Measurements from ENCODE around the gene NUP205.

Gene NUP205

DNA sequence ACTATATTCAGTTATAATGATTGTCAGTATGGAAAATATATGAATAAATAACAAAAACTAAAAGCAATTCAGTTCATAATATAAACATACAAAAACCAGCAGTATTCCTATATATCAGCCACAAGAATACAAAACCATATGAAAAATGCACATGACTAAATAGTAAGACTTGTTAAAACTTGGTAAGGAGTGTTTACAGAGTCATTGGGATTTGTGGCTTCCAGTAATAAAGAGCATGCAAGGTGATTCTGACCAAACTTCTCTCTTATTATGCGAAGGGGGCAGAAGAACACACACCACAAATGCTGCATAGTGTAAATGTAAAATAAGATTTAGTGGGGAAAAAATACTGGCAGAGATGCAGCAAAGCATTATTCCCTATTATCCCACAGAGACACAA, 39.0 kb upstream of the NUP205 start:
- Histone ChIP-seq H3K27ac (ENCODE audit: low read depth, low read length) (no peak overlapping the region), H3K9me3 (ENCODE audit: insufficient read depth, low read depth, low read length) (no peaks in the 10 kb centered on the region), H3K4me3 (ENCODE audit: low read length) (no peak overlapping the region), H3K36me3 (ENCODE audit: insufficient read depth, low read length) (no peaks in the 10 kb centered on the region), H3K9ac (ENCODE audit: low read depth, low read length) (no peak overlapping the region), H3K27me3 (ENCODE audit: insufficient read depth, low read length) (no peaks in the 10 kb centered on the region), H3K4me1 (ENCODE audit: insufficient read depth, low read length) (no peaks in the 10 kb centered on the region)
- WGBS = no CpG with 5 or more reads among the region's 1 CpG

- Histone ChIP-seq H3K9me3 (ENCODE audit: insufficient read depth, low read depth, low read length) (no peaks in the 10 kb centered on the region), H3K27ac (ENCODE audit: low read depth, low read length) (no peak overlapping the region), H3K9ac (ENCODE audit: low read depth, low read length) (no peak overlapping the region), H3K27me3 (ENCODE audit: insufficient read depth, low read length) (no peaks in the 10 kb centered on the region), H3K4me1 (ENCODE audit: insufficient read depth, low read length) (no peaks in the 10 kb centered on the region), H3K4me3 (ENCODE audit: low read length) (no peak overlapping the region), H3K36me3 (ENCODE audit: insufficient read depth, low read length) (no peaks in the 10 kb centered on the region)
Observed at GRCh38 chr7:135519233-135519688, 38.5 kb upstream of the NUP205 start.

GRCh38 chr7:135519871-135520270, 37.8 kb upstream of the NUP205 start:
- H3K4me1 ChIP-seq (ENCODE audit: insufficient read depth, low read length) = no peaks in the 10 kb centered on the region
- no peak overlapping the region for H3K4me3 ChIP-seq (ENCODE audit: low read length)
- no peaks in the 10 kb centered on the region for H3K9me3 ChIP-seq (ENCODE audit: insufficient read depth, low read depth, low read length)
- WGBS = 93% methylated on average over 3 of the region's 4 CpGs
- H3K9ac ChIP-seq (ENCODE audit: low read depth, low read length) = no peak overlapping the region
- no peak overlapping the region for H3K27ac ChIP-seq (ENCODE audit: low read depth, low read length)
- no peaks in the 10 kb centered on the region for H3K36me3 ChIP-seq (ENCODE audit: insufficient read depth, low read length)
- H3K27me3 ChIP-seq (ENCODE audit: insufficient read depth, low read length) = no peaks in the 10 kb centered on the region

DNA sequence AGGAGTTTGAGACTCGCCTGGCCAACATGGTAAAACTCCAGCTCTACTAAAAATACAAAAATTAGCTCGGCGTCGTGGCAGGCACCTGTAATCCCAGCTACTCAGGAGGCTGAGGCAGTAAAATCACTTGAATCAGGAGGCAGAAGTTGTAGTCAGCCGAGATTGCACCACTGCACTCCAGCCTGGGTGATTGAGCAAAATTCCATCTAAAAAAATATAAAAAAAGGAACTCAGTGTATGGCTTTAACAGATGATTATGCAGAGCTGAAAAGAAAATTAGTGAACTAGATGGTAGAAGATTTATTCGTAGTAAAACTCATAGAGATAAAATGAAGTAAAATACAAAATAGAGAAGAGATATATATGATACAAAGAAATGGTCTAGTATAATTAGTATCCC, 35.2 kb upstream of the NUP205 start:
- no peaks in the 10 kb centered on the region for H3K36me3 ChIP-seq (ENCODE audit: insufficient read depth, low read length)
- no peaks in the 10 kb centered on the region for H3K9me3 ChIP-seq (ENCODE audit: insufficient read depth, low read depth, low read length)
- WGBS = 87% methylated on average over 6 of the region's 6 CpGs
- no peak overlapping the region for H3K9ac ChIP-seq (ENCODE audit: low read depth, low read length)
- H3K4me3 ChIP-seq (ENCODE audit: low read length) = no peak overlapping the region
- H3K27me3 ChIP-seq (ENCODE audit: insufficient read depth, low read length) = no peaks in the 10 kb centered on the region
- H3K4me1 ChIP-seq (ENCODE audit: insufficient read depth, low read length) = no peaks in the 10 kb centered on the region
- H3K27ac ChIP-seq (ENCODE audit: low read depth, low read length) = no peak overlapping the region

GRCh38 chr7:135523146-135523545, 34.6 kb upstream of the NUP205 start:
- no peaks in the 10 kb centered on the region for H3K4me1 ChIP-seq (ENCODE audit: insufficient read depth, low read length)
- no peak overlapping the region for H3K27ac ChIP-seq (ENCODE audit: low read depth, low read length)
- H3K9me3 ChIP-seq (ENCODE audit: insufficient read depth, low read depth, low read length) = no peaks in the 10 kb centered on the region
- H3K36me3 ChIP-seq (ENCODE audit: insufficient read depth, low read length) = no peaks in the 10 kb centered on the region
- WGBS = 88% methylated on average over 1 of the region's 1 CpG
- no peak overlapping the region for H3K4me3 ChIP-seq (ENCODE audit: low read length)
- no peaks in the 10 kb centered on the region for H3K27me3 ChIP-seq (ENCODE audit: insufficient read depth, low read length)
- H3K9ac ChIP-seq (ENCODE audit: low read depth, low read length) = no peak overlapping the region

- Histone ChIP-seq H3K4me1 (ENCODE audit: insufficient read depth, low read length) (no peaks in the 10 kb centered on the region), H3K9ac (ENCODE audit: low read depth, low read length) (no peak overlapping the region), H3K4me3 (ENCODE audit: low read length) (no peak overlapping the region), H3K27ac (ENCODE audit: low read depth, low read length) (no peak overlapping the region), H3K27me3 (ENCODE audit: insufficient read depth, low read length) (no peaks in the 10 kb centered on the region), H3K36me3 (ENCODE audit: insufficient read depth, low read length) (no peaks in the 10 kb centered on the region), H3K9me3 (ENCODE audit: insufficient read depth, low read depth, low read length) (no peaks in the 10 kb centered on the region)
- 99% methylated on average over 4 of the region's 4 CpGs for WGBS
Observed at GRCh38 chr7:135525426-135525825, 32.3 kb upstream of the NUP205 start.

- Histone ChIP-seq H3K4me3 (ENCODE audit: low read length) (no peak overlapping the region), H3K9ac (ENCODE audit: low read depth, low read length) (no peak overlapping the region), H3K36me3 (ENCODE audit: insufficient read depth, low read length) (no peaks in the 10 kb centered on the region), H3K4me1 (ENCODE audit: insufficient read depth, low read length) (no peaks in the 10 kb centered on the region), H3K27me3 (ENCODE audit: insufficient read depth, low read length) (no peaks in the 10 kb centered on the region), H3K9me3 (ENCODE audit: insufficient read depth, low read depth, low read length) (no peaks in the 10 kb centered on the region), H3K27ac (ENCODE audit: low read depth, low read length) (no peak overlapping the region)
- WGBS = 91% methylated on average over 3 of the region's 3 CpGs
Observed at GRCh38 chr7:135527025-135527424, 30.7 kb upstream of the NUP205 start.

DNA sequence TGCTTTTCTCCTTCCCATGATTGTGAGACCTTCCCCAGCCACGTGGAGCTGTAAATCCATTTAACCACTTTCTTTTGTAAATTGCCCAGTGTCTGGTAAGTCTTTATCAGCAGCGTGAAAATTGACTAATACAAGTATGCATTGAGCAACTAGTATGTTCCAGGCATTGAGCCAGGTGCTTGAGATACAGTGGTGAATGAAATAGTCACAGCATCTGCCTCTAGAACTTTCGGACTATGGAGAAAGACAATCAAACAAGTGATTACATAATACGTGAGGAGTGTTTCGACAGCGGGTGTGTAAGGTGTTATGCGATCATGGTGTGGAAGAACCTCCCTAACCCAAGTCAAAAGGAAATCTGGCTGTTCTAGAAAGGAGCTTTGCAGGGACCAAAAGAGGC, 21.6 kb upstream of the NUP205 start:
- no peaks in the 10 kb centered on the region for H3K36me3 ChIP-seq (ENCODE audit: insufficient read depth, low read length)
- no peak overlapping the region for H3K9ac ChIP-seq (ENCODE audit: low read depth, low read length)
- no peak overlapping the region for H3K27ac ChIP-seq (ENCODE audit: low read depth, low read length)
- WGBS = 87% methylated on average over 6 of the region's 7 CpGs
- no peaks in the 10 kb centered on the region for H3K9me3 ChIP-seq (ENCODE audit: insufficient read depth, low read depth, low read length)
- H3K27me3 ChIP-seq (ENCODE audit: insufficient read depth, low read length) = no peaks in the 10 kb centered on the region
- 0 out of 2 replicates have a peak, but pooled peaks cover 2% of the 10 kb centered on the region for H3K4me1 ChIP-seq (ENCODE audit: insufficient read depth, low read length)
- no peak overlapping the region for H3K4me3 ChIP-seq (ENCODE audit: low read length)

GRCh38 chr7:135537453-135537852, 20.3 kb upstream of the NUP205 start:
- no CpG with 5 or more reads among the region's 1 CpG for WGBS

GRCh38 chr7:135537905-135538304, 19.8 kb upstream of the NUP205 start:
- Histone ChIP-seq H3K9me3 (ENCODE audit: insufficient read depth, low read depth, low read length) (no peaks in the 10 kb centered on the region), H3K9ac (ENCODE audit: low read depth, low read length) (no peak overlapping the region), H3K27ac (ENCODE audit: low read depth, low read length) (no peak overlapping the region), H3K4me3 (ENCODE audit: low read length) (no peak overlapping the region), H3K36me3 (ENCODE audit: insufficient read depth, low read length) (no peaks in the 10 kb centered on the region), H3K4me1 (ENCODE audit: insufficient read depth, low read length) (0 out of 2 replicates have a peak, but pooled peaks cover 2% of the 10 kb centered on the region), H3K27me3 (ENCODE audit: insufficient read depth, low read length) (no peaks in the 10 kb centered on the region)

More at GRCh38 chr7:135537453-135537852, 20.3 kb upstream of the NUP205 start:
- Histone ChIP-seq H3K9me3 (ENCODE audit: insufficient read depth, low read depth, low read length) (no peaks in the 10 kb centered on the region), H3K27me3 (ENCODE audit: insufficient read depth, low read length) (no peaks in the 10 kb centered on the region), H3K27ac (ENCODE audit: low read depth, low read length) (no peak overlapping the region), H3K9ac (ENCODE audit: low read depth, low read length) (no peak overlapping the region), H3K4me1 (ENCODE audit: insufficient read depth, low read length) (0 out of 2 replicates have a peak, but pooled peaks cover 2% of the 10 kb centered on the region), H3K36me3 (ENCODE audit: insufficient read depth, low read length) (no peaks in the 10 kb centered on the region), H3K4me3 (ENCODE audit: low read length) (no peak overlapping the region)

- no peak overlapping the region for H3K27ac ChIP-seq (ENCODE audit: low read depth, low read length)
- no peaks in the 10 kb centered on the region for H3K36me3 ChIP-seq (ENCODE audit: insufficient read depth, low read length)
- H3K9me3 ChIP-seq (ENCODE audit: insufficient read depth, low read depth, low read length) = no peaks in the 10 kb centered on the region
- no peak overlapping the region for H3K9ac ChIP-seq (ENCODE audit: low read depth, low read length)
- no peaks in the 10 kb centered on the region for H3K27me3 ChIP-seq (ENCODE audit: insufficient read depth, low read length)
- H3K4me1 ChIP-seq (ENCODE audit: insufficient read depth, low read length) = 0 out of 2 replicates have a peak, but pooled peaks cover 2% of the 10 kb centered on the region
- 80% methylated on average over 3 of the region's 3 CpGs for WGBS
- H3K4me3 ChIP-seq (ENCODE audit: low read length) = no peak overlapping the region
Observed at GRCh38 chr7:135538376-135538775, 19.3 kb upstream of the NUP205 start.

DNA sequence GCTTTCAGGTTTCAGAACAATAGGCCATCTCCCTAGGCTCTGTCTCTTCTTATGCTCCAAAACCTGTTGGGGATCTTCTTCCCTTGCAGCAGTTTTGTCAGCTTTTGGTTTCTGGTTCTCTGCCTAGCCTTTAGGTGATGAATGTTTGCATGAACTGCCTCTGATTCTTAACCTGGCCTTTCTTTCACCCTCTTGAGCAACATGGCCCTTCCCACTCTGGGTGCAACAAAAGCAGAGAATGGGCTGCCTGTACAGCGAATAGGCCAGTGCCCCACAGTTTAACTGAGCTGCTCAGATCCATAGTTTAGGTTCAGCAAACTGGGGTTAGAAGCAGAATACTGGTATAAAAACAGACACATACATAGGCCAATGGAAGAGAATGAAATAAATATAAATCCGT, 18.1 kb upstream of the NUP205 start:
- no peak overlapping the region for H3K9ac ChIP-seq (ENCODE audit: low read depth, low read length)
- no peaks in the 10 kb centered on the region for H3K27me3 ChIP-seq (ENCODE audit: insufficient read depth, low read length)
- H3K9me3 ChIP-seq (ENCODE audit: insufficient read depth, low read depth, low read length) = no peaks in the 10 kb centered on the region
- WGBS = 89% methylated on average over 1 of the region's 2 CpGs
- no peak overlapping the region for H3K27ac ChIP-seq (ENCODE audit: low read depth, low read length)
- H3K4me3 ChIP-seq (ENCODE audit: low read length) = no peak overlapping the region
- H3K4me1 ChIP-seq (ENCODE audit: insufficient read depth, low read length) = 0 out of 2 replicates have a peak, but pooled peaks cover 2% of the 10 kb centered on the region
- no peaks in the 10 kb centered on the region for H3K36me3 ChIP-seq (ENCODE audit: insufficient read depth, low read length)
